GM21723 (cell line): ENCODE measurements around the gene SCNN1B.
"Not testable (repeated sequence)": the region's sequence is repeated elsewhere in the genome, so short reads cannot be mapped to it uniquely, and the experiment has no call there.

Experiments
- ATAC-seq: cut with Tn5 transposase; IDR thresholded peaks from one replicate; pipeline ENCODE4 v1.9.1; 2021; ENCODE audit warnings: mild to moderate bottlenecking, moderate library complexity; ENCODE audit not compliant: unreplicated experiment

SCNN1B gene, protein sequence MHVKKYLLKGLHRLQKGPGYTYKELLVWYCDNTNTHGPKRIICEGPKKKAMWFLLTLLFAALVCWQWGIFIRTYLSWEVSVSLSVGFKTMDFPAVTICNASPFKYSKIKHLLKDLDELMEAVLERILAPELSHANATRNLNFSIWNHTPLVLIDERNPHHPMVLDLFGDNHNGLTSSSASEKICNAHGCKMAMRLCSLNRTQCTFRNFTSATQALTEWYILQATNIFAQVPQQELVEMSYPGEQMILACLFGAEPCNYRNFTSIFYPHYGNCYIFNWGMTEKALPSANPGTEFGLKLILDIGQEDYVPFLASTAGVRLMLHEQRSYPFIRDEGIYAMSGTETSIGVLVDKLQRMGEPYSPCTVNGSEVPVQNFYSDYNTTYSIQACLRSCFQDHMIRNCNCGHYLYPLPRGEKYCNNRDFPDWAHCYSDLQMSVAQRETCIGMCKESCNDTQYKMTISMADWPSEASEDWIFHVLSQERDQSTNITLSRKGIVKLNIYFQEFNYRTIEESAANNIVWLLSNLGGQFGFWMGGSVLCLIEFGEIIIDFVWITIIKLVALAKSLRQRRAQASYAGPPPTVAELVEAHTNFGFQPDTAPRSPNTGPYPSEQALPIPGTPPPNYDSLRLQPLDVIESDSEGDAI

DNA sequence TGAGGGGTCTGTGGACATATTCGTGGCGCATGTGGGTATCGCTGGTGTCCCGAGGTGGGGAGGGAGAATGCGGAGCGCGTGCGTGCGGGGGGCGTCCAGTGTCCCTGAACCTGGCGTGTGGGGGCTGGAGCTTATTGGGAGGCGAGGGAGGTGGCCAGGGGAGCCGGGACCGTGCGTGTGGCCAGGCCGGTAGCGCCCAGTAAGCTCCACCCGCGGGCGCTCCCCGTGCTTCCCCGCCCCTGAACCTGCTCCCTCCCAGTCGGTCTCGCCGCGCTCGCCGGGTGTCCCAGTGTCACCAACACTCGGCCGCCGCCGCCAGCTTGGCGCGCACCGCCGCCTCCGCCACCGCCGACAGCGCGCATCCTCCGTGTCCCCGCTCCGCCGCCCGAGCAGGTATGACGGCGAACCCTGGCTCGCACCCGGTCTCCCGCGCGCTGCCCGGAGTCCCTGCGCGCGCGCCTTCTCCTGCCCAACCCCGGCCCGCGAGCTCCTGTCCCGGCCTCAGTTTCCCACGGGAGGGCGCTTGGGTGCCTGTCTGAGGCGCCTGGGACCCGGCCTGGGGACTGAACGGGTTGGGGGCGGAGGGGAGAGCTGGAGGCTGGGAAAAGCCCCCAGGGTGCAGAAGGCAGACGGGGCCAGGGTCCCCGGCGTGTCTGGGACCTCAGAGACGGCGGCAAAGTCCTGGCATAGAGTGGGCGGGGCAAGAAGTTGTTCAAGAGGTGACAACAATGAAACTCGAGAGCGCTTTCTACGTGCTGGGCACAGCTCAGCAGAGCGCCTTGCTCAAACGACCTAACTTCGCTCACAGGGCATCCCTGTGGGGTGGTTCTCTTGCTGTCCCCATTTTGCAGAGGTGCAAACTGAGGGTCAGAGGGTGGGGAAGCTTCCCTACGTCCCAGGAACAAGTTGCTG lies at the start of gene SCNN1B:
Gene SCNN1B (plus strand): TSS at position 258 of the 912 bp plus-strand sequence. CDS start 46,298 bp downstream, outside the sequence.
- no peak for ATAC-seq

DNA sequence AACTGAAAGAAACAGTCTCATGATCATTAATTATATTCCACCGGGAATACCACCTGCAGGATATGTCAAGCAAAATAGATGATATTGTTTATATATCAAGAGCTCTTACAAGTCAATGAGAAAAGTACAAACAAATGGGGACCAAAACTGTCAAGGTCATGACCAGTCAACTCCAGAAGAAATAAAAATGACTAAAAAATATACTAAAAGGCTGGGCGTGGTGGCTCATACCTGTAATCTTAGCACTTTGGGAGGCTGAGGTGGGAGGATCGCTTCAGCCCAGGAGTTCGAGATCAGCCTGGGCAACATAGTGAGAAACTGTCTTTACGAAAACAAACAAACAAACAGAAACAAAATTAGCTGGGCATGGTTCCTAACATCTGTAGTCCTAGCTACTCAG lies 49.8 kb upstream of the SCNN1B start:
- ATAC-seq: no peak

DNA sequence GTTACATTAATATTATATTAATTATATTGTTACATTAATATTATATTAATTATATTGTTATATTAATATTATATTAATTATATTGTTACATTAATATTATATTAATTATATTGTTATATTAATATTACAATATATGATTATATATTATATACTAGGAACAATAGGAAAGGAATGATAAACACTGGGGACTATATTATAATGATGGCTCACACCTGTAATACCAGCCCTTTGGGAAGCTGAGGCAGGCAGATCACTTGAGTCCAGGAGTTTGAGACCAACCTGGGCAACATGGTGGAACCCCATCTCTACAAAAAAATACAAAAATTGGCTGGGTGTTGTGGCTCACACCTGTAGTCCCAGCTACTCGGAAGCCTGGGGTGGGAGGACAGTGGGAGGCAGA lies 48.5 kb upstream of the SCNN1B start:
- ATAC-seq: not testable (repeated sequence)

DNA sequence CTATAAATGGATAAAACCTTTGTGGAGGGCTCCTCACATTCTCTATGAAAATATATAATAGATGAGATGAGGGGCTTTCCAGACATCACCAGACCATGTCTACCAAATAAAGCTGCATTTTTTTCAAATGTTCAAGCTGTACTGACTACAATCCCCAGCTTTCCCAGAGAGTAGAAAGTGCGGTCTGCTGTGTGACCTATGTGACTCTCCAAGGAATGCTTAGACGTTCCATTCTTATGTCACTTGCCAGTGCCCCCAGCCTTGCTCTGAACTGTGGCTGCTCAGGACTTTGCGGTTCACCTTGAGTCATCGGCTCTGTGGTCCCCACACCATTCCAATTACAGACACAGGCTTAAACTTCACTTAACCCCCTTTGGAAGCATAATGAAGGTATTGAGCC lies 47.8 kb upstream of the SCNN1B start:
- no peak for ATAC-seq

DNA sequence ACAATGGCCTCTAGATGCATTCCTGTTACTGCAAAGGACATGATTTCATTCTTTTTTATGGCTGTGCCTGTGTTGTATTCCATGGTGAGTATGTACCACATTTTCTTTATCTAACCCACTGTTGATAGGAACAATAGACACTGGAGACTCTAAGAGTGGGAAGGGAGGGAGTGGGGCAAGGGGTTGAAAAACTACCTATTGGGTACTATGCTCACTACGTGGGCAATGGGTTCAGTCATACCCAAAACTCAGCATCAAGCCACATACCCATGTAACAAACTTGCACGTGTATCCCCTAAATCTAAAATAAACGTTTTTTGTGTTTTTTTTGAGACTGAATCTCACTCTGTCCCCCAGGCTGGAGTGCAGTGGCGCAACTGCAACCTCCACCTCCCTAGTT lies 47.1 kb upstream of the SCNN1B start:
- ATAC-seq: no peak

DNA sequence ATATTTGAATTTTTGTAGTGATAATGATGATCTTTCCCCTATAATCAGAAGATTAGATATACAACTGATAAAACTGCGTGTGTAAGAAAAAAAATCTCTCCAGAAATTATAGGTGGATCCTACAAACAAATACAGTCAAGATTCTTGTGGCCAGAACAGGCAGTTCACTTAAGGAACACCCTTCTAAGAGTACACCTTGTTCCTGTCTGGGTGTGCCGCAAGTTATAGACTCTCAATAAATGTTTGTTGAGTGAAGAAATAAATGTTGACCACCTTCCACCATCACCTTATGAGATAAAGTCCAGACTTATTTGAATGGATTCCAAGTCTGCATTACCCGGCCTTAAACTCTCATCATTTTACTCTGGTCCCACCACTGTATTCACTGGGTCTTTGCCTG lies 45.7 kb upstream of the SCNN1B start:
- no peak for ATAC-seq

DNA sequence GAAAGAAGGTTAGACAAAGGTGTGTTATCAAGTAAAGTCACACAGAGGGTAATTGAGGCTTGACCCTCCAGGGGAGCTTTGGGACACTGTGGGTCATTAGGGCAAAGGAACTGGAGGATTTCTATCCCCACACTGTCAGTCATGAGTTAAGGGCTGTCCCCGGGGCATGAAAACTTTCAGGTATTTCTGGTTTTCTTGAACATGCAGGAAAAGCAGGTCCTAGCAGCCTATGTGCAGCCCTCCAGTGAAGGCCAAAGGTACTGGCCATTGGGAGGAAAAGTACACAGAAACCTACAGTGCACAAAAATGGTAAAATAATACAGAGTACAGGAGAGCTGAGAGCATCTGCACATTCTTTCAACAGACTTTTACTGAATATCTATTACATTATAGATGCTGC lies 44.4 kb upstream of the SCNN1B start:
- no peak for ATAC-seq

DNA sequence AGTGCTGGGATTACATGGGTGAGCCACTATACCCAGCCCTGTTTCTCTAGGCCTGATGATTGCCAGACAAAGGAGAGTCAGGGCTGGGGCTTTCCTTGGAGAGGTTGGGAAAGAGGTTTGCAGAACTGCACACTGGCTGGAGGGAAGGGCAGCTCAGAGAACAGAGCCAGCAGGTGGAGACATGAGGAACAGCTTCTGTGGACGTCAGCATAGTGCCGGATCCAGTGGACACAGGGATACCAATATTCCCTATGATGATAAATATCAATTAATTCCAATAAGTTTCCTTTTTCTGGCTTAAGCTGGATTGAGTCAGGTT lies 43.2 kb upstream of the SCNN1B start:
- no peak for ATAC-seq

DNA sequence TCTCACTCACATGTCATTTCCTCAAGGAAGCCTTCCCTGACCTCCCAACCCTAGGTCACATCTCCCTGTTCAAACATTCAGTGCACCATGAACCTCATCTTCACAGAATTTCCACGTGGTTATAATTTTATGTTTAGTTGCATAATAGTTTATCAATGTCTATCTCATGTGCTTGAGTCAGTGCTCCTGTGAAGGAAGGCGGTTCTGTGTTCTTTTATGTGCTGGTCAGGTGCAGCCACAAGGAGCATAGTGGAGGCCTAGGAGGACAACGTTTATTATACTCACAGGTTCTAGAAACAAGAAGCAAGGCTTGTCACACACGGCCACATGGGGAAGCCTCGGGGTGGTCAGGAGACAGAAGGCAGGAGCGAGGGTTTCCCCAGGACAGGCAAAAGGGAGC lies 34.5 kb upstream of the SCNN1B start:
- ATAC-seq: no peak

DNA sequence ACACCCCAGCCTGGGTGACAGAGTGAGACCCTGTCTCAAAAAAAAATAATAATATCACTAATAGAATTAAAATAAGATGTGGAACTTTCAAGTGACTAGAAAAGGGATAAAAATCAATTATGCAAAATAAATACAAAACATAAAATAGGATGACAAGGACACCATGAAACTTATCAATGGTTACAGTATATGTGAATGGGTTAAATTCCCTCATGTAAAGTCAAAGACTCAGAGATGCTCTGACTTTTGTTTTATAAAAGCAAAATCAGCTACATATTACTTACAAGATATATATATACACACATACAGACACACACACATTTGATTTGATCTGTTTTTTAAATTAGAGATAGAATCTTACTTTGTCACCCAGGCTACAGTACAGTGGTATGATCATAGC lies 33.5 kb upstream of the SCNN1B start:
- no peak for ATAC-seq

DNA sequence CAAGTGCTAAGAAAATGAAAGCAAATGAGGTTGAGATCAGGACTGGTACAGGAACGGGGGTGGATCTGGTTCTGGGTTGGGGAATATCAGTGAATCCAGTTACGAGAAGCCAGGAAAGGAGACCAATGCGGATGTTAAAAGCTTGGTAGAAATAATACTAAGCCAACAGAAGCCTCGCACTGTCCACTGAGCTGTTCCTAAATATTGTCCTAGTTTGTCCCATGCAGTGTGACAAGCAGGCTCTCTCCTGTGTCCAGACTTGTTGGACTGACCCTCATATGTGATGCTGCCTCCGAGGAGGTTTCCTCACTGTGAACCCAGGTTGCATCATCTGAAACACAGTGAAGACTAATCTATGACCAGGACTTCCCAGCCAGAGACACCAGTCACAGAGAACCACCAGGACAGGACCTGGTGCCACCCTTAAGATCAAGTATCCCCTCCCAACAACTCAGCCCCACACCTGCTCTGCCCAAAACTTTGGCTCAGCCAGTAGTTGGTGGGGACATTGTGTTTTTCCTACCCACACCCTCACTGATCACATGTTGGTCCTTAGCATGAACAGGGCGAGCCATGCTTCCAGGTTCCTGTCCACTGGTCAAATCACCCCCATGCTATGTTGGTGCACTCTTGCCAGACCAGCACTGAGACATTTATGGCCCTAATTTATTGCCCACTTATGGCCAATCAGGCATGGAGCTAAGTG lies 32.7 kb upstream of the SCNN1B start:
- no peak for ATAC-seq

DNA sequence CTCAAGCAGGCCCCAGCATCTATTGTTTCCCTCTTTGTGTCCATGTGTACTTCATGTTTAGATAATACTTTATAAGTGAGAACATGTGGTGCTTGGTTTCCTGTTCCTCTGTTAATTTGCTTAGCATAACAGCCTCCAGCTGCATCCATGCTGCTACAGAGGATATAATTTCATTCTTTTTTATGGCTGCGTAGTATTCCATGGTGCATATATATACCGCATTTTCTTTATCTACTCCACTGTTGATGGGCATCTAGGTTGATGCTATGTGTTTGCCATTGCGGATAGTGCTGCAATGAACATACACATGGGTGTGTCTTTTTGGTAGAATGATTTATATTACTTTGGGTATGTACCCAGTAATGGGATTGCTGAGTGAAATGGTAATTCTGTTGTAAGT lies 31.4 kb upstream of the SCNN1B start:
- ATAC-seq: no peak

DNA sequence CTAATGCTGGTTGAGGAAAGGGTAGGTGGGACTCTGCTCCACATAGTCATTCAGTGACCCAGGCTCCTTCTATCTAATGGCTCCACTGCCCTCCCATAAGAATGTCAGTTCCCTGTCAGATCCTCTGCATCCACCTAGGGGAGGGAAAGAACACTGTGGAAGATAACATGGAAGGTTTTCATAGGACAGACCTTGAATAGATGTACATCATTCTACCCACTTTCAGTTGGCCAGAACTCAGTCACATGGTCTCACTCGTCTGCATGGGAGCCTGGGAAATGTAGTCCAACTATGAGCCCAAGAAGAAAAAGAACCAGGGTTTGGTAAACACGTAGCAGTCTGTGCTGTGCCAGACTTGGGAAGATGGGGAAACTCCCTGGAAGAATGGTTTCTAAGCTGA lies 27.1 kb upstream of the SCNN1B start:
- ATAC-seq: no peak

DNA sequence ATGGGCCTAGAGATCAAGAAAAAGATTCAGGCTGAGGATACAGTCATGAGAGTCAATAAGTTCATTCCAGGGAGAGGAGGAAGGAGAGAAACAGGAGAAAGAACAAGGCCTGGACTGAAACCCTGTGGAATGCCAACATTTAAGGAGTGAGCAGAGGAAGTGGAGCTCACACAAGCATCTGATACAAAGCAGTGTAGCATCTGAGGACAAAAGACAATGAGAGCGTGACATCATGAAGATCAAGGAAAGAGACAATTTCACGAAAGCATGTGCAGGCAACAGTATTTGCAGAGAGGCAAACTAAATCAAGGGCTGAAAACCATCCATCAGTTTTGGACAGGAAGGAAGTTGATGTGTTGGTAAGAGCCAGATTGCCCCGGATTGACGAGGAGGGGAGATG lies 25.3 kb upstream of the SCNN1B start:
- no peak for ATAC-seq

DNA sequence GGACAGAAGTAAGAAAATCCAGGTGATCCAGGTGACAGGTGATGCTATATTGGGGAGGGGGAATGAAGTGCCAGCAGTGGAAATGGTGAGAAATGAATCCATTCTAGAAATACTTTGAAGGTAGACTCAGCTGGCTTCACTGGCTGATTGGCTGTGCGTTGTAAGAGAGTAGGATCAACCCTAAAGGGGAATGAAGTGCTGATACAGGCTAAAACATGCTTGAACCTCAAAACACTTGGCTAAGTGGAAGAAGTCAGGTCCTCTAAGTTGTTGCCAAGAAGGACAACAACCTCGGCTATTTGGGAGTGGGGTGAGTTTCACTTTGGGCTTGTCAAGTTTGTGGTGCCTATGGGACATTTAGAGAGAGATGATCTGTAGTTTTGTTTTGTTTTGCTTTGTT lies 24.1 kb upstream of the SCNN1B start:
- no peak for ATAC-seq

DNA sequence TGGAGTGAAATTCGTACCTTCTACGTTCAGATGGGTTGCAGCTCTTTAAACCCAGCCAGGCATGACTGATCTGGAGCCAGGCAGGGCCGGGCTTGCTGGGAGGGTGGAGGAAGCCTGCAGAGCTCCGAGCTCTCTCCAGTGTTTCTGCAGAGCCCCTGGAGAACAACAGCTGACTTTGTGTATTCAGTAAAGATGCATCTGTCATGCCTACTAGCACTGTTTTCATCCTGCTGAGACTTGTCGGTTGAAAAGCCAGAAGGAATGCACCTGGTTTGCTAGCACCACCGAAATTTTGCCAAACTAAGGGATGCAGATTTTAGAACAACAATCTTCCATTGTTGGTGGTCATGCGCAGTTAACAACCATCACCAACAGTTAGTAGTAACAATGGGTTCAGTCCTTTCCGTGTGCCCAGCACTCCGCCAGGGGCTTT lies 22.4 kb upstream of the SCNN1B start:
- no peak for ATAC-seq

DNA sequence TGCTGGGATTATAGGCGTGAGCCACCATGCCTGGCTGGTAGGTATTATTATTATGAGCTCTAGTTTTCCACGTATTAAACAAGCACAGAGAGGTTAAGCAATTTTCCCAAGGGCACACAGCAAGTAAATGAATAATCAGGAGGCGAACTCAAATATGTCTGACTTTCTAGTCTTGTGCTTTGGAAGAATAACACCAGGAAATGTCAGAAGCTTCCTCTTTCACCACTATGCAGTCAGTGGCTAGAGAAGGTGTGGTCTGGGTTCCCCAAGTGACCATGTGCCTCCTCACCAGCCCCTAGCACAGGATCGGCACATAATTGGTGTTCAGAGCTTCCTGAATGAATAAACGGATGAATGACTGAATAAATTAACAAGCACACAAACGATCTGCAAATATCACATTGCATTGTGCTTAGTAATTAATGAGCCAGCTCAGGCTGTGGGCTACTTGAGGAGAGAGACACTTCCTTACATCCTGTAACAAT lies 21.6 kb upstream of the SCNN1B start:
- ATAC-seq: no peak

DNA sequence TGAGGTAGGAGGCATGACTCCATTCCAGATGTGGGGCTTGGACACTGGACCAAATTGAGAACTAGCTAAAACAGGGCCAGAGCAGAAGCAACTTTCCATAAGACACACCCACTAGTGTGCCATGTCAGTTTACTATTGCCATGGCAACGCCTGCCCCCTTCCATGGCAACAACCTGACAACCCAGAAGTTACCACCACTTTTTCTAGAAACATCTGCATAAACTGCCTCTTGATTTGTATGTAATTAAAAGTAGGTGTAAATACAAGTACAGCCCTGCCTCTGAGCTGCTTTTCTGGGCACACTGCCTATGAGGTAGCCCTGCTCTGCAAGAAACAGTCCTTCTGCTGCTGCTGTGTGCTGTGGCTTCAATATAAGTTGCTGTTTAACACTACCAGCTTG lies 19.5 kb upstream of the SCNN1B start:
- ATAC-seq: no peak

DNA sequence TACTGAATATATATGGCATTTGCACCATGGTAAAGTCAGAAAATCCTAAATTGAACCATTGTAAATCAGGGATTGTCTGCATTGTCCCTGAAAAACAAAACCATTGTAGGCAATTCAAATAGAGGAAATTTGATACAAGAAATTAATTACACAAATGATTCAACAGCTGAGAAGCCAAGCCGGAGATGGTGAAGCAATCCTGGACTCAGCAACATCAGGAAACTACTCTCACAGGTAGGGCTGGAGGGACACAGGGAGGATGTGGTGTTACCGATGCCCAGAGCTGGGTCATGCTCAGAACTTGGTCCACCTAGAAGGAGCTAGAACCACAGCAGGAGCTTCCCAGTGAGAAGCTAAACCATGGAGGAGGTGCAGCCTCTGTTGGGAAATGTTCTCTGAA lies 18.5 kb upstream of the SCNN1B start:
- no peak for ATAC-seq

DNA sequence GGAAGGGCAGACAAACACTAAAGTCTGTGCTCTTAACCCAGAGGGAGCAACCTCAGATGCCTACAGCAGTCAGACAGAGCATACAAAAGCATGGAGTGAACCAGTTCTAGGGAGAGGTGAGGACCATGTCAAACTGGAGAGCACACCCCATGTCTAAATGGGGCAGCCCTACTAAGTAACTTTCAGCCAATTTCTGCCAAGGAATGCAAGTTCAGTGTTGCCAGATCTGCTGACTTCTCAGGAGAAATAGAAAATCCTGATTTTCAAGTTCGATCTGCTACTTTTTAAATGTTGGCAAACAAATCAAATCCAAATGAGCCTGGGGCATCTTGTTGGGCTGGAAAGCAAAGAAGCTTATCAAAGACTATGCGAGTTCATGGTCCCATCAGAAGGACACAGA lies 17.5 kb upstream of the SCNN1B start:
- ATAC-seq: no peak

DNA sequence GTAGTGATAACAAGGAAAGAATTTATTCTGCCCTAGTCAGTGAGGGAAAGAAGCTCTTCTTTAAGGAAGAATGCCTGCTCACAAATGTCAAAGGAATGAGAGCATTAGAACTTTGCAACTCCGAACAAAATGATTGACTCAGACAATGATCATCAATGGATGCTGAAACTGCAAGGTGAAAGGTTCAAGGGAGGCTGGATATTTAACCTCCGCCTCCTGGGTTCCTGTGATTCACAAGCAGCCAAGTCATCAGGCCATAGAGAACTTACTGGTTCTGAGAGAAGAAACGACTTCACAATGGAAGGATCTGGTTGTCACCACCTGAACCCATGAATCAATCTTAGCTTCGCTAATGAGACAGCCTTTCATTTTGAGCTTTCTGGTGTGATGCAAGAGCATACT lies 16.0 kb upstream of the SCNN1B start:
- ATAC-seq: no peak
